C4-2B (cell line): ENCODE results near the gene HIP1.

Source experiments
- CTCF ChIP-seq: fragments of 450-650 bp; conservative IDR thresholded peaks from 2 replicates; pipeline ENCODE4 v1.5.1; 2017; ENCODE audit warnings: mild to moderate bottlenecking
- ZFX ChIP-seq: fragments of 450-650 bp; IDR thresholded peaks from 2 replicates; pipeline ENCODE4 v1.6.1; 2017

GRCh38 chr7:75690121-75690523 lies 48.6 kb downstream of the HIP1 start:
- TF ChIP-seq CTCF = no peak
- no peak for TF ChIP-seq ZFX
